Astrocyte of the hippocampus (primary cell): ENCODE data around the gene SAG.

Source experiments
- DNase-seq: peaks from one replicate; pipeline ENCODE4 v3.0.0; 2011; ENCODE audit warnings: low read depth, low spot score

Gene SAG

GRCh38 chr2:233379034-233379433, 71.4 kb downstream of the SAG start:
- DNase-seq: no peak

GRCh38 chr2:233379441-233379840, 71.8 kb downstream of the SAG start:
- no peak for DNase-seq

DNA sequence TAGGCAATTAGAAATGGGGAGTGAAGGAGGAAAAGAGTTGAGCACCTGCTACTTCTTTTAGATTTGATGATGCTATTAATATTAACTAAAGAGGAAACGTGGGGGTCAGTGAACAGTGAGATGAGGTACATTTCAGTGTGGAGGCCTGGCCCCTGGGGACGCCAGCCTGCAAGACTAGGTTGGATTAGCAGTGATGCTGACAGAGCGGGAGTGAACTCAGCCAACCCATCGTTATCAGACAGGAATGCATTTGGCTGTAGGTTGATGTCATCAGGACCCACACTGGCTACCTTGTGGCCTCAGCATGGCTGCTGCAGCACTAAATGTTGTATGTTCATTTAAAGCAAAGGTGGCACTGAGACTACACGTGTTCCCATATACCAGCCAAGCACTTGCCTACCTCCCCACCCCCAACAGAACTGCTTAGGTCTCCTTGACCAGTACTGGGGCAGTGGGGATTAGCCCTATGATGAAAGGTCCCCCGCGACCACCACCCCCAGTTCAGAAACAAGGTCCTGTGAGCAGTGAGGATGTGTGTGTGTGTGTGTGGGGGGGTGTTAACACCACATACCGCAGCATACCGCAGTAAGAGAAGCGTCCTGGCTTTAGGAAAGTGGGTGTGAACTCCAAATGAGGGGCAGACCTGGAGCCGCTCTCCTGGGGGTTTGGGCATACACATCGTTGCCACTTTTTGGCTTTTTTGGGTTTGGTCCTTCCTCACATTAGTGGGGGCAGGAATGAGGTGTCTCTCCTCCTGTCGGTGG, 72.7 kb downstream of the SAG start:
- peak; percentile 38 for DNase-seq

DNA sequence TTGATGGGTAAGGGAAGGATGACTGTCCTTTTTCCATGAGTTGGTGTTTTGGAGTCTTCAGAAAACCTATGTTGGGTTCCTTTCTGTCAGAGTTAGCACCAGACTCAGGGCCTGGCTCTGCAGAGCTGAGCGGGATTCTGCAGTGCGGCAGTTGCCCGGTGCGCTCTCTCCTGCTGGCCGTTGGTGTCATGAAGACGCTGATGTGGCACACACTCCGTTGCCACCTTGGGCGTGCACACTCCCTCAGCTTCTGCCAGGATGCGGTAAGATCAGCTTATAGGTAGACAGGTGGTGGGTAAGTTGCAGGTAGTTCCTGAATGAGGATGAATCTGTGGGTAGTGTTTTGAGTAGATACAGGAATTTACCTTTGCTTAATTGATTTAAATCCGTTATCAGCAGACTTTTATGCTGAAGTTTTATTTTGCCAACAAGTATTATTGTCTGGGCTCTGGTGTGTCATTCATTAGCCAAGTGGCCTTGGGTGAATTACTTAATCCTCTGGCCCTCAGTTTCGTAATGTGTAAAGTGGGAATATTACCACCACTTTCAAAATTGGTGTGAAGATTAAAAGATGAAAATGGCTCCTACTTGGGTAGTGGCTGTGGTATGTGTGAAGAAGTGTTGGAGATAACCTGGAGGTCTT, 73.5 kb downstream of the SAG start:
- no peak for DNase-seq

DNA sequence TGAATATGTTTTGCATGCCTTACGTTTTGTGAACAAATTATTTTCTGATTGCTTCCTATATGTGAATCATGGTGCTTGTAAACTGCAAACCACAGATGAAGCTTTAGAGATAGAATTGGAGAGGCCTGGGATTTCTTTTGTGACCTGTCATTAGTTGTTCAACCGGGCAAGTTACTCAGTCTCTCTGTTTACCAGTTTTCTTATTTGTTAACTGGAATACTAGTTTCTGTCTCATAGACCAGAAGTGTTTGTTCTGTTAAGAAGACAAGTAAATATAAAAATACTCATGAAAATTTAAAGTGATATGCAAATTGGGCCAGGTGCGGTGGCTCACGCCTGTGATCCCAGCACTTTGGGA, 74.0 kb downstream of the SAG start:
- no peak for DNase-seq

DNA sequence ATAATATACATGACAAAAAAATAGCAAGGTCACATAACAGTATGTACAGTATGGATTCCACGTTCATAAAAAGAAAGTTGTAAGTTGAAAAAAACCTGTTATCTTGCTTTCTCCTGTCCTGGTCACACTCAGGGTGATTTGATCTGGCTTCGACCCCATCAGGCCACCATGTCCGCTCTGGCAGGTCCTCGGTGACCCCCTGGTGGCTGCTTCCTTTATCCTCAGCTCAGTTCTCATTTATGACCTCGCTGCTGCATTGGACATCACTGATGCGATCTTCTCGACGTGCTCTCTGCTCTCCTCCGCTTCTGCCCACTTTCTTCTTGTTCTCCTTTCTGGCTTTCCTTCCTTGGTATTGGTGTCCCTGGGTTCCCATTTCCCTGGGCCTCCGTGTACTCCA, 76.4 kb downstream of the SAG start:
- DNase-seq: no peak

DNA sequence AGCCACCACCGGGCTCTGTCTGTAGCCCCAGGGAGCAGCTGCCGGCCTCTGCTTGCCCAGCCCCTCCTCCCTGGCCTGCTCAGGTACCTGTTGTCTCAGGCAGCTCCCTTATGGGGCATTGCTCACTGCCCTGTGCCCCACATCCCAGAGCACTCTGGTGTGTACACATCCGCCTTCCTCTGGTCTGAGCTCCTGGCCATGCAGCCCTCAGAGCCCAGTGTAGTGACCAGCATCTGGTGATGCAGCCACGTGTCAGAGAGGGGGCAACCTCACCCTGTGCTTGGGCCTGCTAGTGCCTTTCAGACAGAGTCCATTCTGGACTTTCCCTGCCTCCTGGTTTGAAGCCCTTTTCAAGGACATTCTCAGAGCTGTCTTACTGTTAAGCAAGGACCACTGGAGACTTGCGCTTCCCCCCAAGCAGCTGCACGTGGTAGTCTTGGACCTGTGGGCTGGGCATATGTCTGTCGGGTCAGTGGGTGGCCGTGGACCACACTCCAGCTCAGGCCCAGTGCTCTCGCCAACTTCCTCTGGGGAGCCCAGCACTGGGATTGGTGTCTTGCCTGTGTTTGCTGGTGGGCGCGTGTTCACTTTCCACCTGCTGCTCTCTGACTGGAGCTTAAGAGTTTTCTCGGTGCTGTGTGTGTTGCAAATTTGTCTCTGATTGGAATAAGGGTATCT, 77.3 kb downstream of the SAG start:
- no peak for DNase-seq

GRCh38 chr2:233385489-233386044, 78.0 kb downstream of the SAG start:
- DNase-seq: no peak

DNA sequence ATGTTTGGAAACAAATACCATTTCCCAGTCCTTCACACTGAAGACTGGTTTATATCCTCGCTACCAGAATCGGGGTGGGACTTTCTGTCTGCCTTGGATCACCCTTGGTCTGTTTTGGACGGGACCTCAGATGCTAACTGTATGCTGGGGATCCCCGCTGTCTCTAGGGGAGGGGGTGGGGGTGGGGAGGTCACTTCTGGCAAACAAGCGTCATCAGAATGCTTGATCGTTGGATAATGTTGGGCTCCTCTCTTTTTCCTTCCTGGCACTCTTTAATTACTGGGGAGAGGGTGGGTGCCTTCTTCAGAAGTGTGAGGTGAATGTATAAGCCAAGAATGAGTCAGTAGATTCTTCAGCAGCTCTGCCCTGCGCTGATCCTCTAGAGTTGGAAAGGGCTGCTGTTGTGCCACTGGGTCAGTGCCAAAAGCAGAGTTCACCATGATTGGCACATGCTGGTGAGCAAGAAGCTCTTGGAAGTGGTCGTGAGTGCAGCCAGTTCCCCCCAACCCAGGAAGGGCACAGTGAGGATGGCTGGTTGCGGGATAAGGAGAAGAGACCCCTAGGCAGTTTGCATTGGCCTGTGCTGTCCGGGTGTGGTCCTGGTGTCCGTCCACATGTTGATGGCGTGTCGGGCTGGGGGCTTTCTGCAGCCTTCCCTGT, 78.9 kb downstream of the SAG start:
- peak; percentile 68 for DNase-seq

- DNase-seq: no peak
Measured at GRCh38 chr2:233387225-233387624, 79.6 kb downstream of the SAG start.

DNA sequence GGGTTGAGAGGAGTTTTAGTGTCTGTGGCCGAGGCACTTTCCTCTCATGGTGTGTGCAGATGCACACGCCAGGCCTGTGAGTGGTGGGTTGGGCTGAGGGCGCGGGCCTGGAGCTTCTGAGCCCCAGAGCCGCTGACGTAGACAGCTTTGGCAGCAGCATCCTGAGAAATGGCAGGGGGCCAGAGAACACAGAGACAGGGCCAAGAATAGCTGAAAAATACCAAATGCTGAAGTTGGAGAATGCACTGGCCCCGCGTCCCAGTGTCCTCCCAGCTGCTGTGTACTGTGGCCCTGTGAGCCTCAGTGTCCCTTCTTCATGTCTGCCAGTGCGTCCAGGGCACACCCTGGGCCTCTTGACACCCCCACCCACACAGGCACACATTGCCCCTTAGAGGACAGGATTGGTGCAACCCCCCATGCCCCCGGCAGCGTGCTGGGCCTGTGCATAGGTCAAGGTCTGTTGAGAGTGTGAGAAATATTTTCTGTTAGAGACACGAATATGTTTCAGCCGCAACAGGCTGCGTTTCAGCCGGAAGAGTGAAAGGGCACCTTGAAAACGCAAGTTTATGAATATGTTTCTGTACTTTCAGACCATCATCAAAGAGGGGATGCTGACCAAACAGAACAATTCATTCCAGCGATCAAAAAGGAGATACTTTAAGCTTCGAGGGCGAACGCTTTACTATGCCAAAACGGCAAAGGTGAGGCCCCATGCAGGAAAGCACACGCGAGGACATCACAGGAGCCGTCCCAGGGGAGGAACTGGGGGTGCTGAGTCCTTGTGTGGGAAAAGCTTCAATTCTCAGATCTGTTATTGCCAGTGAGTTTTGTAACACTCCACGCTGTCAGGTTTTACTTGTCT, 80.3 kb downstream of the SAG start:
- peak; percentile 99 for DNase-seq

GRCh38 chr2:233389601-233390125, 82.0 kb downstream of the SAG start:
- DNase-seq: no peak

DNA sequence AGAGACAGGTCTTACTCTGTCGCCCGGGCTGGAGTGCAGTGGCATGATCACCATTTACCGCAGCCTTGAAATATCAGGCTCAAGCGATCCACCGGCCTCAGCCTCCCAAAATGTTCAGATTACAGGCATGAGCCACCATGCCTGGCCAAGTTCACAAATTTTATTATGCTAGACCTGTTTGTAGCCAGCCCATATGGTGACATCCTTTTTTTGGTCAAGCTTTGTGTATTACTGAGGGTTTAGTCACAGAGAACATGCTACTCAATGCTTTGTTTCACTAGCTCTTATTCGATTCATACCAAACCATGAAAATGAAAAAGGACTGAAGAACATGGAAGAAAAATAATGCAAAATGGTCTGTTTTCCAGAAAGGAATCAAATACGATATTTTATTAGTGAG, 88.1 kb downstream of the SAG start:
- no peak for DNase-seq
